Thoracic aorta (tissue), 2 donors: ENCODE measurements around the gene DICER1. TPM values are rescaled to one million over a fixed set of nuclear protein-coding genes. Genes with fewer than 3 reads are reported as not detected.

Experiments used
- ATAC-seq: fragments of 150-250 bp; one replicate; pipeline ENCODE4 v1.8.0; 2017; ENCODE audit warnings: low read depth; ENCODE audit not compliant: insufficient number of reproducible peaks, low FRiP score
- DNase-seq: peaks from one replicate; pipeline ENCODE4 v3.0.0-alpha.2; 2020; ENCODE audit warnings: low spot score
- H3K27ac ChIP-seq, 2 donors: fragments of 200-600 bp; sonication (generic); 1 replicate in 1 of 2; 2 replicates in 1 of 2; pipeline ENCODE4 v1.5.1; 2016; ENCODE audit warnings: mild to moderate bottlenecking in 2 of 2, moderate library complexity in 2 of 2
- H3K27me3 ChIP-seq: fragments of 200-600 bp; sonication (generic); replicated peaks from 2 replicates; pipeline ENCODE4 v1.6.0; 2016; ENCODE audit warnings: mild to moderate bottlenecking; ENCODE audit not compliant: insufficient read depth
- H3K36me3 ChIP-seq: fragments of 200-600 bp; sonication (generic); one replicate; pipeline ENCODE4 v1.5.1; 2016
- H3K4me1 ChIP-seq, 2 donors: fragments of 200-600 bp; sonication (generic); 1 replicate in 1 of 2; 2 replicates in 1 of 2; pipeline versions ENCODE4 v1.5.1 to v1.6.0; 2016; ENCODE audit warnings: low read depth in 2 of 2, mild to moderate bottlenecking in 1 of 2; ENCODE audit not compliant: control insufficient read depth in 1 of 2
- H3K4me3 ChIP-seq: fragments of 200-600 bp; sonication (generic); 2 replicates; pipeline ENCODE4 v1.5.1; 2016; ENCODE audit warnings: mild to moderate bottlenecking
- H3K9me3 ChIP-seq: fragments of 200-600 bp; sonication (generic); 2 replicates; pipeline ENCODE4 v1.5.1; 2016
- CTCF ChIP-seq: fragments of 200-600 bp; sonication (generic); IDR thresholded peaks from one replicate; pipeline ENCODE4 v1.5.1; 2019; ENCODE audit warnings: antibody characterized with exemption
- total RNA-seq, 2 donors: library from RNA; depleted of rRNA; stranded (reverse); fragments of >200 nt; gene quantifications; one replicate each; pipeline versions ENCODE4 v1.1.0 to v1.2.3, GENCODE V29; 2016

DICER1 gene
- total RNA-seq, 2 donors from 2014 or later: 56.3 to 92.5 TPM

- H3K4me1 ChIP-seq: no peaks in the 10 kb centered on the region
- peaks cover 45% of the 10 kb centered on the region for H3K36me3 ChIP-seq
- no peak overlapping the region for H3K27ac ChIP-seq
- TF ChIP-seq CTCF: no peak
- H3K27me3 ChIP-seq: no peaks in the 10 kb centered on the region
- no peak for DNase-seq
- H3K9me3 ChIP-seq: no peaks in the 10 kb centered on the region
- ATAC-seq: no peak
- no peak overlapping the region for H3K4me3 ChIP-seq
These were observed 50.4 kb downstream of the DICER1 start for GRCh38 chr14:95106971-95107370.

GRCh38 chr14:95104911-95105310 lies 52.4 kb downstream of the DICER1 start:
- no peaks in the 10 kb centered on the region for H3K27me3 ChIP-seq
- ATAC-seq (no peak), DNase-seq (no peak)
- TF ChIP-seq CTCF: no peak
- H3K4me1 ChIP-seq: peaks cover 0 to 18% of the 10 kb centered on the region in 2 donors
- H3K36me3 ChIP-seq: peaks cover 45% of the 10 kb centered on the region
- no peak overlapping the region for H3K27ac ChIP-seq
- H3K9me3 ChIP-seq: no peaks in the 10 kb centered on the region
- no peak overlapping the region for H3K4me3 ChIP-seq

- Histone ChIP-seq H3K27me3 (no peaks in the 10 kb centered on the region), H3K4me3 (no peak overlapping the region), H3K27ac (no peak overlapping the region), H3K9me3 (no peaks in the 10 kb centered on the region), H3K36me3 (peaks cover 32% of the 10 kb centered on the region), H3K4me1 (peaks cover 0 to 19% of the 10 kb centered on the region in 2 donors)
- ATAC-seq: no peak
- no peak for TF ChIP-seq CTCF
- DNase-seq: no peak
These were observed 54.7 kb downstream of the DICER1 start for GRCh38 chr14:95102680-95103044.

- no peak for TF ChIP-seq CTCF
- Histone ChIP-seq H3K4me3 (no peak overlapping the region), H3K4me1 (peaks cover 0 to 26% of the 10 kb centered on the region in 2 donors), H3K27ac (no peak overlapping the region), H3K27me3 (no peaks in the 10 kb centered on the region), H3K36me3 (peaks cover 26% of the 10 kb centered on the region), H3K9me3 (no peaks in the 10 kb centered on the region)
- ATAC-seq (no peak), DNase-seq (no peak)
These were observed 55.3 kb downstream of the DICER1 start for GRCh38 chr14:95101736-95102679.

GRCh38 chr14:95098984-95099599 lies 58.2 kb downstream of the DICER1 start:
- Histone ChIP-seq H3K4me3 (no peak overlapping the region), H3K27ac (no peak overlapping the region), H3K9me3 (no peaks in the 10 kb centered on the region), H3K27me3 (no peaks in the 10 kb centered on the region), H3K4me1 (peaks cover 0 to 26% of the 10 kb centered on the region in 2 donors), H3K36me3 (peaks cover 33% of the 10 kb centered on the region)
- peak; percentile 63 for TF ChIP-seq CTCF
- DNase-seq: no peak
- ATAC-seq: no peak
